ENCODE measurements around the gene COX7A1.
"Not testable (repeated sequence)": the region's sequence is repeated elsewhere in the genome, so short reads cannot be mapped to it uniquely, and the experiment has no call there.

GRCh38 chr19:36173846-36174245 is 21.6 kb upstream of the COX7A1 start:
- not testable (repeated sequence) for TF ChIP-seq POLR2A, CTCF (IDR thresholded peaks at IDR 0.05)
